GM19395 (cell line): ENCODE measurements around the gene ADAM12.

Source experiments
- ATAC-seq: cut with Tn5 transposase; IDR thresholded peaks from one replicate; pipeline ENCODE4 v1.9.1; 2021; ENCODE audit warnings: mild to moderate bottlenecking, moderate library complexity; ENCODE audit not compliant: unreplicated experiment

Gene ADAM12

GRCh38 chr10:126126023-126126422 is 262.3 kb downstream of the ADAM12 start:
- ATAC-seq = no peak

GRCh38 chr10:126124668-126125349 is 263.5 kb downstream of the ADAM12 start:
- ATAC-seq = no peak

GRCh38 chr10:126124046-126124445 is 264.2 kb downstream of the ADAM12 start:
- no peak for ATAC-seq

- ATAC-seq = no peak
Measured at GRCh38 chr10:126123466-126123865, 264.8 kb downstream of the ADAM12 start.

GRCh38 chr10:126122881-126123280 is 265.4 kb downstream of the ADAM12 start:
- no peak for ATAC-seq

GRCh38 chr10:126119599-126119998 is 268.7 kb downstream of the ADAM12 start:
- ATAC-seq = no peak

- no peak for ATAC-seq
Measured at GRCh38 chr10:126118476-126118875, 269.8 kb downstream of the ADAM12 start.

- ATAC-seq = no peak
Measured at GRCh38 chr10:126117196-126117595, 271.1 kb downstream of the ADAM12 start.

GRCh38 chr10:126115886-126116285 is 272.4 kb downstream of the ADAM12 start:
- no peak for ATAC-seq

- no peak for ATAC-seq
Measured at GRCh38 chr10:126114884-126115555, 273.3 kb downstream of the ADAM12 start.

- ATAC-seq = no peak
Measured at GRCh38 chr10:126111516-126111915, 276.8 kb downstream of the ADAM12 start.

GRCh38 chr10:126110489-126111180 is 277.6 kb downstream of the ADAM12 start:
- ATAC-seq = no peak

GRCh38 chr10:126109893-126110292 is 278.4 kb downstream of the ADAM12 start:
- ATAC-seq = no peak

GRCh38 chr10:126108693-126109092 is 279.6 kb downstream of the ADAM12 start:
- no peak for ATAC-seq

- ATAC-seq = no peak
Measured at GRCh38 chr10:126104767-126105166, 283.5 kb downstream of the ADAM12 start.

GRCh38 chr10:126102636-126103035 is 285.6 kb downstream of the ADAM12 start:
- no peak for ATAC-seq

GRCh38 chr10:126101736-126102135 is 286.5 kb downstream of the ADAM12 start:
- peak; percentile 92 for ATAC-seq

- ATAC-seq = peak; percentile 10
Measured at GRCh38 chr10:126101325-126101724, 287.0 kb downstream of the ADAM12 start.

- no peak for ATAC-seq
Measured at GRCh38 chr10:126099366-126099765, 288.9 kb downstream of the ADAM12 start.

GRCh38 chr10:126098226-126098581 is 290.1 kb downstream of the ADAM12 start:
- ATAC-seq = no peak

- ATAC-seq = no peak
Measured at GRCh38 chr10:126097558-126098225, 290.6 kb downstream of the ADAM12 start.
